ENCODE data around the gene SPG7.
"Not testable (repeated sequence)": the region's sequence is repeated elsewhere in the genome, so short reads cannot be mapped to it uniquely, and the experiment has no call there.

Gene SPG7

GRCh38 chr16:89507834-89508590 is at the start of gene SPG7:
TSS of gene SPG7 (plus strand) at chr16:89508403. CDS start at chr16:89508418, 15 bp downstream.
- DNase-seq (ENCODE audit: low read depth) = peak; percentile 86

GRCh38 chr16:89458551-89458950 is 49.7 kb upstream of the SPG7 start:
- DNase-seq (ENCODE audit: low read depth) = peak; percentile 32

DNA sequence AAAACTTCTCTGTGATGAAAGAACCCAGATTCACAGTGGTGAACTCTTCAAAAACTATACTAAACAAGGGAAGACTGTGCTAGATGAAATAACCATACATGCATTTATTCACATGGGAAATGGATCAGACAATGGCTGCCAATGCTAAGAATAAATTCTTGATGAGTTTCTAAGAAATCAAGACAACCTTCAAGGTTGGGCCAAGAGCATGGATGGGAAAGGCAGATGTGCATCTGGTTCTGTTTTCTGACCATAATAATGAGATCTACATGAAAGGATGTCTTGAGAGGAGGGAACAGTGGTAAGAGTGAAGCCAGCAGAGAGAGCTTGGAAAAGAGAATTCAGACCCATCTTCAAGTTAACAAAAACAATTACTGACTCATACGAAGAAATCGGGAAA is 49.2 kb upstream of the SPG7 start:
- peak; percentile 24 for DNase-seq (ENCODE audit: low read depth)

DNA sequence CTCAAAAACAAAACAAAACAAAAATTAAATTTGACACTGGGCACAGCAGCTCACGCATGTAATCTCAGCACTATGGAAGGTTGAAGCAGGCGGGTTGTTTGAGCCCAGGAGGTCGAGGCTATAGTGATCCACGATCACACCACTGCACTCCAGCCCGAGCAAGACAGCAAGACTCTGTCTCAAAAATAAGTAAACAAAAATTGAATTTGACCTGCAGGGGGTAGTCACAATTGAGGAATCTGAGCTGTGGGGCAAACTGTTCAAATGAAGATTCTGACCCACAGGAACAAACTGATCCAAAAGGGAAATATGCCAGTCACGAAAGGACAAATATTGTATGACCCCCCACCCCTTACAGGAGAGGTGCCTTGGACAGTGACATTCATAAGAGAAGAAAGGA is 47.6 kb upstream of the SPG7 start:
- no peak for DNase-seq (ENCODE audit: low read depth)

GRCh38 chr16:89461890-89462289 is 46.3 kb upstream of the SPG7 start:
- not testable (repeated sequence) for DNase-seq (ENCODE audit: low read depth)

DNA sequence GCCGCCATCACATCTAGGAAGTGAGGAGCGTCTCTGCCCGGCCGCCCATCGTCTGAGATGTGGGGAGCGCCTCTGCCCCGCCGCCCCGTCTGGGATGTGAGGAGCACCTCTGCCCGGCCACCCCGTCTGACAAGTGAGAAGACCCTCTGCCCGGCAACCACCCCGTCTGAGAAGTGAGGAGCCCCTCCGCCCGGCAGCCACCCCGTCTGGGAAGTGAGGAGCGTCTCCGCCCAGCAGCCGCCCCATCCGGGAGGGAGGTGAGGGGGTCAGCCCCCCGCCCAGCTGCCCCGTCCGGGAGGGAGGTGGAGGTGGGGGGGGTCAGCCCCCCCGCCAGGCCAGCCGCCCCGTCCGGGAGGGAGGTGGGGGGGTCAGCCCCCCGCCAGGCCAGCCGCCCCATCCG is 45.6 kb upstream of the SPG7 start:
- DNase-seq (ENCODE audit: low read depth) = not testable (repeated sequence)

GRCh38 chr16:89463312-89463711 is 44.9 kb upstream of the SPG7 start:
- DNase-seq (ENCODE audit: low read depth) = not testable (repeated sequence)

- no peak for DNase-seq (ENCODE audit: low read depth)
These were observed 41.3 kb upstream of the SPG7 start for GRCh38 chr16:89466920-89467319.

GRCh38 chr16:89467382-89467781 is 40.8 kb upstream of the SPG7 start:
- no peak for DNase-seq (ENCODE audit: low read depth)

DNA sequence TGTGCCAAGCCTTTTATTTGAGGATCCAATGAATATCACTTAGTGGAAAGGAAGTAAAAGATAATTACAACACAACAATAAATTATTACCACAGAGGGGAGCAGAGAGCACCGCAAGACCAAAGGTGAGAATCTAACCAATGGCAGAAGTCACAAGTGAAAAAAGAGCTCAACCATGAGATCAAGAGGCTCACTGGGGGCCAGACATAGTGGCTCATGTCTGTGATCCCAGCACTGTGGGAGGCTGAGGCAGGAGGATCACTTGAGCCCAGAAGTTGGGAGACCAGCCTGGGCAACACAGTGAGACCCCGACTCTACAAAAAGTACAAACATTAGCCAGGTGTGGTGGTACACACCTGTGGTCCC is 35.5 kb upstream of the SPG7 start:
- no peak for DNase-seq (ENCODE audit: low read depth)

DNA sequence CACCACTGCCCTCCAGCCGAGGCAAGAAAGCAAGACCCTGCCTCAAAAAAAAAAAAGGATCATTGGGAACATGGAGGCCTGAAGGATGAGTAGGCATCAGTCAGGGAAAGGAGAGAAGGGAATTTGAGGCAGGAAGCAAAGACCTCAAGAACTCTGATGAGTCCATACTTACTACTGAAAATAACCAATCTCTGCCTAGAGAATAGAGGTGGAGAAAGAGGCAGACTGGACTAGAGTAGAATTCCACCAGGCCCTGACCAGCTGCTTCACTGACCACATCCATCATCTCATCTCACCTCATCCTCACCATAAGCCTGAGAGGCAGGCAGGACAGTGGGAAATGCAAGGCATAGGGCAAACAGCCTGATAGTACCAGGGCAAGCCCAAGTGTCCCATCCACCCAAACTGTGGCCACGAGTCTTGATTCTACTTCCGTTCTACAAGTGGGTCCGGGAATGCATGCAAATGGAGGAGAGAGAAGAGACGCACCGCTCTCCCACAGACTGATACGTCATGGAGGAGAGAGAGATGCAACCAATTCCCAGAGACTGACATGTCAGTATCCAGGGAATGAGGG is 35.0 kb upstream of the SPG7 start:
- peak; percentile 30 for DNase-seq (ENCODE audit: low read depth)

DNA sequence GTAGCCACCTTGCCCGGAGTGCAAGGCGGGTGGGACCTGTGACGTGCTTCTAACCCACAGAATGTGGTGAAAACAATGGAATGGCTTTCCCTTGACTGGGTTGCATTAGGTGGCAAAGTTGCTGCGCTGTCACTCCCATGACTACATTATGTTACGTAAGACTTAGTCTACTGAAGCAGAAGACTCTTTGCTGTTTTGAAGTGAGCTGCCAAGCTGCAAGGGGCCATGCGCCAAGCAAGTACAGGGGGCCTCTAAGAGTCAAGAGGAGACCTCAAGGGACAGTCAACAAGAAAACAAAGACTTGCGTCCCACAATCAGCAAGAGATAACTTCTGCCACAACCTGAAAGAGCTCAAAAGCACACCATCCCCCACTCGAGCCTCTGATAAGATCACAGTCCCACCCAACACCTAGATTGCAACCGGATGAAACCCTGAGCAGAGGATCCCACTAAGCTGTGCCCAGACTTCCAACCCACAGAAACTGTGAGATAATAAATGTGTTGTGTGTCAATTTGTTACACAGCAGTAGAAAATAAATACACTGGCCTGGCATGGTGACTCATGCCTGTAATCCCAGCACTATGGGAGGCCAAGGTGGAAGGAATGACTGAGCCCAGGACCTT is 34.3 kb upstream of the SPG7 start:
- DNase-seq (ENCODE audit: low read depth) = peak; percentile 57

DNA sequence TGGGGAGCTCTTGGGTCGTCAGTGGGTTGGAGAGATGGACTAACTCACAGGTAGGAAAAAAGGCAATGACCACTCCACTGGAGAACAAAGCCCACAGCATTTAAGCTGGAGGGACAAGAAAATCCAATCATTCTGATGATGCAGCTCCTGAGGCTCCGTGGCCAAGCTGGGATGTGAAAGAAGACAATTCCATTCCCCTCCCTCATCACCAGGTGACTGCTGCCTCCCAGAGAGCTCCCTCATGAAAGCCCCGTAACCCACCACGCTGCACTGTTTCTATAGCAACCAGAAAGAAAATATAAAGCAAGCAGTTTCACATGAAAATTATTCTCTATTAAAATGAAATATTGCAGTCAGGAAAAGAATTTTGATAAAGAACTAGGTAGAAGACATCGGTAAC is 33.1 kb upstream of the SPG7 start:
- DNase-seq (ENCODE audit: low read depth) = no peak

DNA sequence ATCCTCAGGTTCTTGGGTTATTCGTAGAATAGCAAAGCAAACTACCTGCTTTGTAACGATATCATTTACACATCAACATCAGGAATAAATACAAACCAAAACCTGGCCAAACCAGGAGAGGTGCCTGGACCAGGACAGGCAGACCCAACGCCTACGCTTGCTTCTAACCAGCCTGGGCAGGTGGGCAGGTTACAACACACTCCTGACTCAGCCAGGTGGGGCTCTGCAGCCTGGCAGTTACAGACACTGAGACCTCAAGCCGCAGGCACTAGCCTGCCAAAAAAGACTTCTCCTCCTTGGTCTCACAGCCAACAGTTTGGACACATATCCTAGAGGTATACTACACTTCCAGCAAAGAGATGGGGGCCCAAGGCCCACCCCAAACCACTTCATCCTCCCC is 31.8 kb upstream of the SPG7 start:
- DNase-seq (ENCODE audit: low read depth) = no peak

DNA sequence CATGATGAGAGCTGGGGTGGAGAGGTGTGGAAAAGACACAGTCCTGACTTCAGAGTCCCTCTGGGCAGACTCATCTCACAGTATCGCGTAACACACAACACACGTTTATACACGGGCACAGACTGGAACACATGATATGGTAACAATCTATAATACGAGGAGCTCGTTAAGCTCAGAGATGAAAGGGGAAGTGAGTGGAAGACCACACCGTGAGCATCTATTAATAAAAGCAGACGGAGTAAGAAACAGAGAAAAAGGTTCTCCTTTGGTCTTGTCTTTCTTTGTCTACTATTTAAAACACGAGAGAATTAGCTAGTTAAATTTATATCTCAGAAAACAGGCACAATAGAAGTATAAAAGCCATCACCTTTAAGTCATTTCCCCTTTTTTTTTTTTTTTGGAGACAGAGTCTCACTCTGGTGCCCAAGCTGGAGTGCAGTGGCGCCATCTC is 31.4 kb upstream of the SPG7 start:
- no peak for DNase-seq (ENCODE audit: low read depth)

DNA sequence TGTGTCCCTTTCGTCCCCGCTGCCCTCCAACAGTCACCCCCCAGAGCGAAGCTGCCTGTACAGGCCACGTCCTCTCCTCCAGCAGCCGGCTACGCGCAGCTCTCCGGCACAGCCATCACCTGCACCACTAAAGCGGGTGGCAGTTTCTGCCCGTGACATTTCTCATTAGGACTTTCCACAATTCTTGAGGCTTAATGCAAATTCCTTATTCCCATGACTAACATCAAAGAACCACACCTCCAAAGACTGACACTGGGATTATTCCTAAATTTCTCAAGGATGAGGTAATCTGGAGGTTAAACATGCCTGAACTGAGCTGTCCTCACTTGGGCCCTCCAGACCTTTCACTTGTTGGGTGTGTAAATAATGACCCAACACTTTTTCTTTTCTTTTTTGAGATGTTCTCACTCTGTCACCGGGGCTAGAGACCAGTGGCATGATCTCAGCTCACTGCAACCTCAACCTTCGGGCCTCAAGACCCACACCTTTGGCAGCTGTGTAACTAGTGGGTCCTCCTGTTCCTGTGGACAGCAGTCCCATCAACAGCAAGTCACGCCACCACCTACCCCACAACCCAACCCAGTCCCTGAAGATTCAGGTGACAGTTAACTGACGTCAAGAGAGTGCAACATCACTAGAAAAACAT is 29.5 kb upstream of the SPG7 start:
- peak; percentile 82 for DNase-seq (ENCODE audit: low read depth)

DNA sequence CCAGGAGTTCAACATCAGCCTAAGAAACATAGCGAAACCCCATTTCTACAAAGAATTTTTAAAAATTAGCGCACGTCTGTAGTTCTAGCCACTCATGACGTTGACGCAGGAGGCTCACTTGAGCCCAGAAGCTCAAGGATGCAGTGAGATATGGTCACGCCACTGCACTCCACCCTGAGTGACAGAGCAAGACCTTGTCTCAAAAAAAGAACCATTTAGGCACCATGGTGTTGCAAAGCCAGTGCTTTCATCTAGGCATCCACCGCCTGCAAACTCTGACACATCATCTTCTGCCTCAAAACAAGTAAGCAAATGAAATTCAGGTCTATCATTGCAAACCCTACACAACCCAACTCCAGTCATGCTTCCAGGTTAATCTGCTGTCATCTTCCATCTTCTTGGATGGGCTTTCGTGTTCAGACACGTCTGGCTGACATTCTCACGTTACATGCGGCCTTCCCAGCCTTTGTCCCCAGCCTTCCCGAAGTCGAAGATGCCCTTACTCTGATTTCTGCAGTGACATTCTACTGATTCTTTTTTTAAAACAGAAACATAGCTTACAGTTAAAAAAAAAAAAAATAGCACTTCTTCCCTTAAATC is 26.7 kb upstream of the SPG7 start:
- no peak for DNase-seq (ENCODE audit: low read depth)

- peak; percentile 36 for DNase-seq (ENCODE audit: low read depth)
These were observed 25.9 kb upstream of the SPG7 start for GRCh38 chr16:89482150-89482816.

- DNase-seq (ENCODE audit: low read depth) = no peak
These were observed 25.4 kb upstream of the SPG7 start for GRCh38 chr16:89482817-89483205.

DNA sequence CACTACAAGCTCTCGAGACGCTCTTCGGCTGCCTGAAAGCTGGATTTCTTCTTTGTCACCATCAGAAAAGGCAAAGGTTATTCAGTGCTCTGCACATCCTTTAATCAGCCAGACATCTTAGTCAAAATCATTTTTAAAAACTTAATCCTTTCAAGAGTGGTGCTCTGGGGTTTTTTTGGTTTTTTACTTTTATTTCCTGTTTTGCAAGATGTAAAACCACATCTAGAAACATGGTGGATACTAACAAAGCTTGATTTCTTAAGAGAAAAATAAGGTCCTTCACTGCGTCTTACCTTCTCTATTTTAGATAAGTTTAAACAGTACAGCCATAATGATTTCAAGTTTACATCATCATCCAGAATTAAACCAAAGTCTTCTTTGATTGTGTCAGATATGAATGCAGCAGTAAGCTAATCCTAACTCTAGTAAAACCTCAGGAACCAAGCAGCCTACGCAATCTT is 24.1 kb upstream of the SPG7 start:
- DNase-seq (ENCODE audit: low read depth) = no peak

DNA sequence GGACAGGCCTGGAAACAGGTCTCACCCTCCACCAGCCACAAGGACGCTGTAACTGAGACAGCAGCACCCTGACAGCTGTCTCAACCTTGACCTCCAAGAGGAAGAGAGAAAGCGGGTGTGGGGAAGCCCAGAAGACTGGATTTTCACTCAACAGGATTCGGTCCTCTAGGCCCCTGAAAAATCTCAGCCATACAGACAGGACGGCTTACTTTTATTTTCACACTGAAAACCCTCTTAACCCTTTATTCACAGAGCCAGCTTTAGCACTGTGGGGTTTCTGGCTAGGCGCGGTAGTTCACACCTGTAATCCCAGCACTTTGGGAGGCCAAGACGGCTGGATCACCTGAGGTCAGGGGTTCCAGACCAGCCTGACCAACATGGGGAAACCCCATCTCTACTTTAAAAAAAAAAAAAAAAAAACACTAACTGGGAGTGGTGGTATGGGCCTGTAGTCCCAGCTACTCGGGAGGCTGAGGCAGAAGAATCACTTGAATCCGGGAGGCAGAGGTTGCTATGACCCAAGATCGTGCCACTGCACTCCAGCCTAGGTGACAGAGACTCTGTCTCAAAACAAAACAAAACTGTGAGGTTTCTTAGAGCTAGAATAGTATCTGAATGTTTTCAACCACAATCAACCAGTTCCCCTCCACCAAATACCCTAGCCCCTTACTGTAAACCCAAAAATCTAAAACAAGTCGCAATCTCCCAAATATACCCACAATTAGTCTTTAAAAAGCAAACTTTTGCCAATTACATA is 23.1 kb upstream of the SPG7 start:
- no peak for DNase-seq (ENCODE audit: low read depth)

Measured in EH (cell line).